DOHH2 (cell line): ENCODE data around the gene STX16.

Experiments used
- CTCF ChIP-seq: fragments of 200-600 bp; sonication (generic); IDR thresholded peaks from one replicate; pipeline ENCODE4 v1.5.1; 2014; ENCODE audit warnings: antibody characterized with exemption, mild to moderate bottlenecking, low read depth, low read length; ENCODE audit not compliant: poor library complexity, severe bottlenecking
- EZH2phosphoT487 ChIP-seq: fragments of 200-600 bp; sonication (generic); IDR thresholded peaks from 2 replicates; pipeline ENCODE4 v1.6.1; 2017; ENCODE audit warnings: borderline replicate concordance, mild to moderate bottlenecking, antibody characterized with exemption, low read length, moderate library complexity, mixed read lengths

DNA sequence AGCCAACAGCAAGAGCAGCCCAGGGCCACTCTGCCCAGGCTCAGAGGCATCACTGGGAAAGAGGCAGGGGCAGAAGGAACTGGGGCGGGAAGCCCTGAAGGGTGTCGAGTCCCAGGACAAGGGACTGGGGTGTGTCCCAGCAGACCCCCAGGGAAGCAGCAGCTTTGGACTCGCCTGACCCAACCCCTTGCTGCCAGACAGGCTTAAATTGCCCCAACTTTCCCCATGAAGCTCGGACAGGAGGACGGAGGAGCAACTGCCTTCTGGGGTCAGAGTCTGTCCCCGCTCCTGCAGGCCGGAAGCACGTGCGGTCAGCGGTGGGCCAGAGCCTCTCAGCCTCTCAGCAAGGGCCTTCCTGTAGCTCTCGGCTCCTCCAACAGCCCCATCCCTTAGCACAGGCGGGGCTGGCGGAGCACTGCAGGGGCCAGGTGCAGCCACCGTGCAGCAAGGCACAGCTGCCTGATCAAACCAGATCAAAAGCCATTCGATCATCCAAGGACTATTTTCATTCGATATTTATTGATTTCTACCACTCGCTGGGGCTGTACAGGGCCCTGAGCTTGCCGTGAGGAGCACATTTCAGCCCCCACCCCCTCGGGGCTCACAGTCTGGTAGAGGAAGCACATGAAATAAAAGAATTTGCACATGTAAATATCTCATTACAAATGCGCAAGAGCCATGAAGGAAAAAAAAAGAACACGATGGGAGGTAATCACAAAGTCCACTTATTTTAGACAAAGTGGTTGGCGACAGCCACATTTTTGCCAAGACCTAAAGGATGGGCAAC, 31.8 kb upstream of the STX16 start:
- TF ChIP-seq CTCF, result no peak
- no peak for TF ChIP-seq EZH2phosphoT487
